SU-DHL-6 (cell line): ENCODE results near the gene APOH.

ENCODE experiments used
- CTCF ChIP-seq: fragments of 200-600 bp; sonication (generic); IDR thresholded peaks from one replicate; pipeline ENCODE4 v1.5.1; 2017; ENCODE audit warnings: antibody characterized with exemption, mild to moderate bottlenecking, low read length, moderate library complexity; ENCODE audit not compliant: insufficient read depth, poor library complexity, severe bottlenecking
- EZH2phosphoT487 ChIP-seq: fragments of 200-600 bp; sonication (generic), shearing (Covaris generic); conservative IDR thresholded peaks from 2 replicates; pipeline ENCODE4 v1.6.1; 2018; ENCODE audit warnings: mild to moderate bottlenecking, antibody characterized with exemption, low read length, moderate library complexity, mixed read lengths

DNA sequence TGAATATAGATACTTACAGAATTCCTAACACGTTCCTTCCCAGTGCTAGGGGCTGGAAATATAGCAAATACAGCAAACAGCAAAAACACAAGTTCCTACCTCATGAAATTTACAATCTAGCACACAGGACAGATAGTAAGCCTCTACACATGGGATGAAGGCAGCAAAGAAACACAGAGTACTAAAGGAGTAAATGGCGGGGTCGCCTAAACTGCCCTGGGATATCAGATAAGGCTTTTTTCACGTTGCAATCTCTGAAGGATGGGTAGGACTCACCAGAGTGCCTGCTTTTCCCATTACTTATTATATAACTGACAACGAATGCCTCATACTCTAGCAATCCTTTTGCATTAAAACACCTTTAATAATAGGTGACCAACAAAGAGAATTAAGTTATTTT, 57.1 kb downstream of the APOH start:
- TF ChIP-seq CTCF (no peak), EZH2phosphoT487 (no peak)
